Measurements from ENCODE around the gene CAPZA1. TPM values are rescaled to one million over a fixed set of nuclear protein-coding genes. Genes with fewer than 3 reads are reported as not detected.

Gene CAPZA1
- total and polyA plus RNA-seq, 2 donors = 149 to 249 TPM

- Histone ChIP-seq H3K27me3 (ENCODE audit: control insufficient read depth in 2 of 2, insufficient read depth in 1 of 2, low read length in 1 of 2) (peaks cover 50 to 92% of the 10 kb centered on the region in 2 donors), H3K27ac (ENCODE audit: low read depth in 1 of 2, low read length in 1 of 2) (no peak overlapping the region), H3K9me3 (ENCODE audit: control insufficient read depth in 2 of 2, insufficient read depth in 1 of 2, low read length in 1 of 2) (no peaks in the 10 kb centered on the region), H3K4me3 (ENCODE audit: low read length in 2 of 2) (no peak overlapping the region), H3K4me1 (ENCODE audit: control insufficient read depth in 2 of 2, insufficient read depth in 2 of 2, low read length in 2 of 2) (peaks cover 7 to 30% of the 10 kb centered on the region in 2 donors), H3K36me3 (ENCODE audit: control insufficient read depth in 2 of 2, insufficient read depth in 2 of 2, low read length in 1 of 2) (no peaks in the 10 kb centered on the region)
- no peak for DNase-seq (ENCODE audit: low read depth in 6 of 9, low spot score in 9 of 9)
- 93% methylated on average over 9 of the region's 9 CpGs for WGBS
Measured at GRCh38 chr1:112712701-112713128, 93.1 kb downstream of the CAPZA1 start.

GRCh38 chr1:112713466-112714312, 94.1 kb downstream of the CAPZA1 start:
- H3K27ac ChIP-seq (ENCODE audit: low read depth in 1 of 2, low read length in 1 of 2) = no peak overlapping the region
- peaks cover 45 to 92% of the 10 kb centered on the region in 2 donors for H3K27me3 ChIP-seq (ENCODE audit: control insufficient read depth in 2 of 2, insufficient read depth in 1 of 2, low read length in 1 of 2)
- WGBS = 47% methylated on average over 14 of the region's 14 CpGs
- H3K4me3 ChIP-seq (ENCODE audit: low read length in 2 of 2) = peak overlapping the region; percentile 20 to 43
- DNase-seq (ENCODE audit: low read depth in 6 of 9, low spot score in 9 of 9) = no peak
- H3K36me3 ChIP-seq (ENCODE audit: control insufficient read depth in 2 of 2, insufficient read depth in 2 of 2, low read length in 1 of 2) = no peaks in the 10 kb centered on the region
- H3K9me3 ChIP-seq (ENCODE audit: control insufficient read depth in 2 of 2, insufficient read depth in 1 of 2, low read length in 1 of 2) = no peaks in the 10 kb centered on the region
- H3K4me1 ChIP-seq (ENCODE audit: control insufficient read depth in 2 of 2, insufficient read depth in 2 of 2, low read length in 2 of 2) = peaks cover 7 to 32% of the 10 kb centered on the region in 2 donors

- peak overlapping the region; percentile 20 to 43 for H3K4me3 ChIP-seq (ENCODE audit: low read length in 2 of 2)
- H3K4me1 ChIP-seq (ENCODE audit: control insufficient read depth in 2 of 2, insufficient read depth in 2 of 2, low read length in 2 of 2) = peaks cover 9 to 33% of the 10 kb centered on the region in 2 donors
- 1% methylated on average over 86 of the region's 86 CpGs for WGBS
- H3K27me3 ChIP-seq (ENCODE audit: control insufficient read depth in 2 of 2, insufficient read depth in 1 of 2, low read length in 1 of 2) = peaks cover 43 to 92% of the 10 kb centered on the region in 2 donors
- no peaks in the 10 kb centered on the region for H3K36me3 ChIP-seq (ENCODE audit: control insufficient read depth in 2 of 2, insufficient read depth in 2 of 2, low read length in 1 of 2)
- no peak overlapping the region for H3K27ac ChIP-seq (ENCODE audit: low read depth in 1 of 2, low read length in 1 of 2)
- no peak for DNase-seq (ENCODE audit: low read depth in 6 of 9, low spot score in 9 of 9)
- no peaks in the 10 kb centered on the region for H3K9me3 ChIP-seq (ENCODE audit: control insufficient read depth in 2 of 2, insufficient read depth in 1 of 2, low read length in 1 of 2)
Measured at GRCh38 chr1:112714313-112715263, 95.0 kb downstream of the CAPZA1 start.

- DNase-seq (ENCODE audit: low read depth in 6 of 9, low spot score in 9 of 9) = peak in 8 of 9 donors; percentile 59 to 92 (median 83)
- no peaks in the 10 kb centered on the region for H3K36me3 ChIP-seq (ENCODE audit: control insufficient read depth in 2 of 2, insufficient read depth in 2 of 2, low read length in 1 of 2)
- H3K4me3 ChIP-seq (ENCODE audit: low read length in 2 of 2) = peak within 1 kb of the TSS; percentile 37 to 43
- under 1% methylated on average over 51 of the region's 51 CpGs for WGBS
- no peaks in the 10 kb centered on the region for H3K9me3 ChIP-seq (ENCODE audit: control insufficient read depth in 2 of 2, insufficient read depth in 1 of 2, low read length in 1 of 2)
- H3K27ac ChIP-seq (ENCODE audit: low read depth in 1 of 2, low read length in 1 of 2) = peak within 1 kb of the TSS in 1 of 2 donors; percentile 66
- H3K4me1 ChIP-seq (ENCODE audit: control insufficient read depth in 2 of 2, insufficient read depth in 2 of 2, low read length in 2 of 2) = peaks cover 9 to 33% of the 10 kb centered on the region in 2 donors
- peaks cover 38 to 90% of the 10 kb centered on the region in 2 donors for H3K27me3 ChIP-seq (ENCODE audit: control insufficient read depth in 2 of 2, insufficient read depth in 1 of 2, low read length in 1 of 2)
Measured at GRCh38 chr1:112715264-112716053, 95.8 kb downstream of the CAPZA1 start, which contains the start of gene PPM1J. Gene PPM1J (minus strand): TSS chr1:112715332. CDS start chr1:112715301, 31 bp downstream.

DNA sequence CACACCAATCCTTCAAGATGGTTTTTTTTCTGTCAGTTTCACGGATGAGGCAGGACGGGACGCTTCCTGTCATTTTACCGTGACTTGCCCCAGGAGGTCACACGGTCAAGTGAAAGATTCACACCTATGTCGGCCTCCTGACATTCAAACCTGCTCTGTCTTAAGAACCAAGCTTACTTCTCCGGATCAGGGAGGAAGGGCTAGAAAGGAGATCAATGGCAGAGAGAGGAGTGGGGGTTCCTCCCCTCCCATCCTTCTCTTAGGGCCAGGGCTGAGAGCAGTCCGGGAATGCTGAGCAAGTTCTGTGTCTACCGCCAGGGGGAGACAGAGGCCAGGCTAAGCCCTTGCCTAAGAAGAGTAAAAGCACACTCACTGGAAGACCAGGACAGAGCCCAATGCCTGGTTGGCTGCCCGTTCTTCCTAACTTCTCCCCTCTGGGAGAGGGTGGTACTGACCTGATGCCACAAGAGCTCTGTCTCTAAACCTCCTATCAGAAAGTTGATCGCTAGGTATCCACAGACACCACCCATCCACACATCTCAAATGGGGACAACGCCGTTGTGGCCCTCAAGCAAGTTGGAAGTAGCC, 96.6 kb downstream of the CAPZA1 start:
- H3K27ac ChIP-seq (ENCODE audit: low read depth in 1 of 2, low read length in 1 of 2) = no peak overlapping the region
- H3K27me3 ChIP-seq (ENCODE audit: control insufficient read depth in 2 of 2, insufficient read depth in 1 of 2, low read length in 1 of 2) = peaks cover 32 to 83% of the 10 kb centered on the region in 2 donors
- 17% methylated on average over 13 of the region's 13 CpGs for WGBS
- peaks cover 9 to 31% of the 10 kb centered on the region in 2 donors for H3K4me1 ChIP-seq (ENCODE audit: control insufficient read depth in 2 of 2, insufficient read depth in 2 of 2, low read length in 2 of 2)
- H3K9me3 ChIP-seq (ENCODE audit: control insufficient read depth in 2 of 2, insufficient read depth in 1 of 2, low read length in 1 of 2) = no peaks in the 10 kb centered on the region
- peak in 8 of 9 donors; percentile 59 to 89 (median 80) for DNase-seq (ENCODE audit: low read depth in 6 of 9, low spot score in 9 of 9)
- no peaks in the 10 kb centered on the region for H3K36me3 ChIP-seq (ENCODE audit: control insufficient read depth in 2 of 2, insufficient read depth in 2 of 2, low read length in 1 of 2)
- H3K4me3 ChIP-seq (ENCODE audit: low read length in 2 of 2) = peak overlapping the region in 1 of 2 donors; percentile 0

- Histone ChIP-seq H3K9me3 (ENCODE audit: control insufficient read depth in 2 of 2, insufficient read depth in 1 of 2, low read length in 1 of 2) (no peaks in the 10 kb centered on the region), H3K4me1 (ENCODE audit: control insufficient read depth in 2 of 2, insufficient read depth in 2 of 2, low read length in 2 of 2) (peaks cover 9 to 31% of the 10 kb centered on the region in 2 donors), H3K36me3 (ENCODE audit: control insufficient read depth in 2 of 2, insufficient read depth in 2 of 2, low read length in 1 of 2) (no peaks in the 10 kb centered on the region), H3K27ac (ENCODE audit: low read depth in 1 of 2, low read length in 1 of 2) (no peak overlapping the region), H3K27me3 (ENCODE audit: control insufficient read depth in 2 of 2, insufficient read depth in 1 of 2, low read length in 1 of 2) (peaks cover 26 to 75% of the 10 kb centered on the region in 2 donors), H3K4me3 (ENCODE audit: low read length in 2 of 2) (no peak overlapping the region)
- no peak for DNase-seq (ENCODE audit: low read depth in 6 of 9, low spot score in 9 of 9)
- WGBS = 97% methylated on average over 2 of the region's 2 CpGs
Measured at GRCh38 chr1:112717263-112717873, 97.7 kb downstream of the CAPZA1 start.

- Histone ChIP-seq H3K36me3 (ENCODE audit: control insufficient read depth in 2 of 2, insufficient read depth in 2 of 2, low read length in 1 of 2) (no peaks in the 10 kb centered on the region), H3K9me3 (ENCODE audit: control insufficient read depth in 2 of 2, insufficient read depth in 1 of 2, low read length in 1 of 2) (no peaks in the 10 kb centered on the region), H3K27me3 (ENCODE audit: control insufficient read depth in 2 of 2, insufficient read depth in 1 of 2, low read length in 1 of 2) (peaks cover 16 to 68% of the 10 kb centered on the region in 2 donors), H3K4me1 (ENCODE audit: control insufficient read depth in 2 of 2, insufficient read depth in 2 of 2, low read length in 2 of 2) (peaks cover 14 to 42% of the 10 kb centered on the region in 2 donors), H3K4me3 (ENCODE audit: low read length in 2 of 2) (no peak overlapping the region), H3K27ac (ENCODE audit: low read depth in 1 of 2, low read length in 1 of 2) (no peak overlapping the region)
- peak in 3 of 9 donors; percentile 60 to 73 (median 72) for DNase-seq (ENCODE audit: low read depth in 6 of 9, low spot score in 9 of 9)
- WGBS = 25% methylated on average over 44 of the region's 44 CpGs
Measured at GRCh38 chr1:112718691-112719418, 99.2 kb downstream of the CAPZA1 start.

Data from thymus (tissue), 11 donors.